HG02981 (cell line): ENCODE data around the gene OTUD3.
"Not testable (repeated sequence)": the region's sequence is repeated elsewhere in the genome, so short reads cannot be mapped to it uniquely, and the experiment has no call there.

Source experiments
- ATAC-seq: cut with Tn5 transposase; IDR thresholded peaks from one replicate; pipeline ENCODE4 v1.9.1; 2021; ENCODE audit warnings: mild to moderate bottlenecking, moderate library complexity; ENCODE audit not compliant: unreplicated experiment

The OTUD3 gene

DNA sequence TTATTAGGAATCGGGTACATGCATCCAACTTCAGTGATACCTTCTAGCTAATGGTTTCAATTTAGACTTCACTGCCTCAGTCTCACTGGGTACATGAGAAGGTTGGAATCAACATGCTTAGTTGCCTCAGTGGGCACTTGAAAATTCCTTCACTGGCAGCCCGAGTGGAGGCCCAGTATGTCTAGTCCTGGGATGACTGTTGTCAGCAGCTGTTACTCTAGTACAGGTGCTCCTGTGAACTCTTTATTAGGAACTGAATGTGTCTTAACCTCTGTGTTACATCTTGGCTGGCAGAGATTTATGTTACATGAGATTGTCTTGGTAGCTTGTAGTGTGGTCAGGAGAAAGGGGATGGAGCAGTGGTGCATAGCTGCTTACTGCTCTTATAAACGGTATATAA lies 27.8 kb downstream of the OTUD3 start:
- no peak for ATAC-seq

DNA sequence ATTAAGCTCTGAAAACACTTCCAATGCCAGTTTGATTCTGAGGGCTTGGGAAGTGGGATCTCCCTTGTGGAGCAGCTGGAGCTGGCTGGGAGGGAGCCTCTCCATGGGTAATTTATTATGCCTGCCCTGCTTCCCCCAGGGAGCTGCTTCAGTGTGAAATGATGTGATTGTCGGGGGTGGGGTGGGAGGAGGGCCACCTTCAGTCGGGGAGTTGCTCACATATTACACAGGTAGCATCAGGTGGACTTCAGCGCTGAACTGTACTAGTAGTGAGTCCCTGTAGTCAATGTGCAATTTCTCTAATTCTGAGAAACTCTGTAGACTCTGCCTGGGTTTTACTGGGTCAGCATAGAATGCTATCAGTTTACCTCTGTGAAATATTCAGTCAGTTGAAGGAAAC lies 28.5 kb downstream of the OTUD3 start:
- ATAC-seq, result no peak

DNA sequence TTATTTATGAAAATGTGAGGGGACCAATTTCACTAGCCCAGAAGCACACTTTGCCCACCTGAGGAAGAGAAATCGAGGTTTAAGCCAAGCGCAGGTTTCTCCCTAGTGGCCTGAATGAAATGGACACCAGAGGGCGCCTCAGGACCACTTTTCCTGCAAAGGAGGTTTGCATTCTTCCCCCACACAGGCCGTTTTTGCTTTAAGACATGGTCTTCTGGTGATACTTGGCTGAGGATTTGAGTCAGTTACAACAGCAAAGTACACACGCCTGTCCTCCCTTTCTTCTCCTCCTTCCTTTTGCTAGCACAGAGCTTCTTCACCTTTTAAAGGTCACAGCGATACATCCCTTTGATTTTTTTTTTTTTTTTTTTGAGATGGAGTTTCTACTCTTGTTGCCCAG lies 35.9 kb downstream of the OTUD3 start:
- ATAC-seq, result no peak

DNA sequence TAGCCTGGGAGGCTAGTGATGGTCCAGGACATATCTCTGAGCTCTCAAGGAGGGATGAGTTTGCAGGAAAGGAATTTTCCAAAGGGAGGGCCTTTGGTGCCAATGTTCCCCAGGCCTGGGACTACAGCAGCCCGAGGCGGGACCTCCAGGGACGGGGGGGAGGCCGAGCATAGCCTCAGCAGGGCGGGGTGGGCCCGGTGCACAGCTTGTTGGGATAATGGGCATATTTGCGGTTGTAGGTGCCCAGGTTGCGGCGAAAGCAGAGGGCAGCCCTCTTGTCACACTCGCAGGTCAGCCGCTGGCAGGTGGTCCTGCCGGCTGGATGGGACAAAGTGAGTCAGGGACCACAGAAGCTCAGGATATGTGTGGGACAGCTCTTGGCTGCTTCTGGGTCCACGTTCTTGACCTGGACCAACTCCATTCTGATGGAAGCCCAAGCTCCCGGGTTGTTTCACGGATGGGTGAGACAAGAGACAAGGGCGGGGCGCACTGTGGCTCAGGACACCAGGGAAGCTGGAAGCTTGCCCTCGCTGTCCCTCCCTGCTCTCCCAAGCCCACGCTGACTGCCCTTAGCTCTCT lies 38.0 kb downstream of the OTUD3 start:
- ATAC-seq, result no peak

DNA sequence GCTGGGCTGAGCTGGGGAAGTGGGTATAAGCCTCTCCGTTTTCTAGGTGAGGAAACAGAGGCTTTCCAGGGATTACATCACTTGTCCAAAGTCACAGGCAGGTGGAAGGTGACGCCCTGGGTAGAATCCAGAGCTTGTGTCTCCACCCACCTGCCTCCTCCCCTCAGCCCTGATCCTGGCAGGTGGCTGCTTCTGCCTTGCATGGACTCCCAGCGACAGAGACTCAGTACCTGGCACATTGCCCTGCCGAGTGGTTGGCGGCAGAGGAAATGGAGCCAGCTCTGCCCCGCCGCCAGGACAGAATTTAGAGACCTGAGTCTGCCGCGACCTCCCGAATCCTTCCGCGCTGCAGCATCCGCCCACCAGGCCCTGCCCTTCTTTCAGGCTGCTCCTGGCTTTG lies 39.1 kb downstream of the OTUD3 start:
- ATAC-seq, result no peak

DNA sequence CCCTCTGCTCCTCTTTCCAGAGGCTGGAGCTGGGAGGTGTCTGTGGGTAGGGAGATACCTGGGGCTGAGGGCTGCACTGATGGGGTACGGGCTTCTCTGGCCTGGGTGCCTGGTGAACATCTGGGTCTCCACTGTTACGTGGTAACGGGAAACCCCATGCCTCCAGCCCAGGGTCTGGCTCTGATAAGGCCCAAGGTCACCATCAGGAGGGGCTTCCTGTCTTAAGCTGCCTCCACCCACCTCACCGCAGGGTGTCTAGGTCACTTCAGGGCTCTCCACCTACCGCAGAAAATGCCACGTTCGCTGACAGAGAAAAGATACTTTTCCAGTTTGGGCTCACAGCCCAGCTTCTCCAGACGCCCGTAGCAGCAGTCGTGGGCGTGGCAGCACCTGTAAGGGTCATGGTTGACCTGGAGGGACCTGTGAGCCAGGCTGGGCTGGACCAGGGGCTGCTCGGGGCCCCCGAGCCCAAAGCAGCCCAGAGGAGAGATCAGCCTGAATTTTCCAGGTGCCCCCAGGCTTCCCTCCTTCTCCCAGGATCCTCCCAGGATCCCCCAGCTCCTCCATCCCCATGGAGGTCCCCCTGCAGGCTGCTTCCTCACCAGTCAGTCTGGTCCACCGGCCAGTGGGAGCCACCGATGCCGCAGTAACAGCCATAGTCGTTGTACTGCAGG lies 40.0 kb downstream of the OTUD3 start:
- ATAC-seq, result no peak

DNA sequence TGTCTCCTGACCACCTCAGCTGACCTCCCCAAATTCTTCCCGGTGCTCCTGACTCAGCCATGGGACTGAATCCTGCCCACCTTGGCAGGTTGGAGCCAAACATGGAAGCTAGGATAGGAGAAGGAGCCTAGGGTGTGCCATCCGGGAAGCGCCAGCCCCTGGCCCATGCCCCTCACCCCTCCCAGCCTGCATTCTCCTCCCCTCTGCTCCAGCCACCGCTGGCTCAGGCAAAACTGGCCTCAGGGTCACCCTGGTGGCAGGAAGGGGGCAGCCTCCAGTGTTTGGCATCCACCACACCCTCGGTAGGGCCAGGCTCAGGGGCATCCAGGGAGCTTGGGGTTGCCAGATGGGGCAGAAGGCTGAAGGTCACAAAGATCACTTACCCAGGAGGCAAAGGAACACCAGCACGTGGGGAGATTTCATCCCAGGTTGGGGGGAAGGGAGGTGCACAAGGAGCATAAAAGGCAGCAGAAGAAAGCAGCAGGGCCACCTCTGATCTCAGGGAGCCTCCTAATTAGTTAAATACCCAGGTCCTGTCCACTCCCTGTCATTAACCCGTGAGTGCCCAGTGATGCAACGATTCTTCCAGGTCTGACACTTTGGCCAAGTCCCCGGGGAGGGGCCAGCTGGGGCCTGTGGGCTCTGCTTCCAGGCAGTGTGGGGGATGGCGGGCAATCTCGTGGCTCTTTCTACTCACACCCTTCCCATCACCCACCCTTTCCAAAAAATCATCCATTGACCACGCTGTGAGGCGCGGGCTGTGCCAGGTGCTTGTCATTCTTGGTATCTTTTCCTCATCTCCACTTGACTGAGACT lies 41.1 kb downstream of the OTUD3 start, which contains the start of gene PLA2G2E:
Gene PLA2G2E, minus strand, starts transcription at position 481 of the 816 bp plus-strand sequence. Its CDS starts 58 bp downstream, at position 423.
- no peak for ATAC-seq

DNA sequence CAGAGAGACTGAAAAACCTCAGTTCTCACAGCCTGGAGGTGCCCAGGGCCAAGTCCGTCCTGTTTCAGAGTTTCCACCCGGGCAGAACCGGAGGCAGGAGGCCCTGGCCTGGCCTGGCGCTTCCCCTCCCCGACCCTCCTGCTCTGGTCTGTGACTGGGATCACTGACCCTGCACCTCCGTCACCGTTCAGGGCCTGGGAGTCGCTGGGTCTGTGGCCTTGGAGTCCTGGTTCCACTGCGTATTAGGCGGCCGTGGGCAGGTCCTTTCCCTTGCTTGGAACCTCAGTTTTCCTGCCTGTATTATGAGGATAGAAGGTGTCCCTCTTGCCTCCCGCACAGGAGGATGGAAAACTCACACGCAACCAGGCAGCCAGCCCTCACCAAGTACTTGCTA lies 41.8 kb downstream of the OTUD3 start:
- ATAC-seq, result no peak

DNA sequence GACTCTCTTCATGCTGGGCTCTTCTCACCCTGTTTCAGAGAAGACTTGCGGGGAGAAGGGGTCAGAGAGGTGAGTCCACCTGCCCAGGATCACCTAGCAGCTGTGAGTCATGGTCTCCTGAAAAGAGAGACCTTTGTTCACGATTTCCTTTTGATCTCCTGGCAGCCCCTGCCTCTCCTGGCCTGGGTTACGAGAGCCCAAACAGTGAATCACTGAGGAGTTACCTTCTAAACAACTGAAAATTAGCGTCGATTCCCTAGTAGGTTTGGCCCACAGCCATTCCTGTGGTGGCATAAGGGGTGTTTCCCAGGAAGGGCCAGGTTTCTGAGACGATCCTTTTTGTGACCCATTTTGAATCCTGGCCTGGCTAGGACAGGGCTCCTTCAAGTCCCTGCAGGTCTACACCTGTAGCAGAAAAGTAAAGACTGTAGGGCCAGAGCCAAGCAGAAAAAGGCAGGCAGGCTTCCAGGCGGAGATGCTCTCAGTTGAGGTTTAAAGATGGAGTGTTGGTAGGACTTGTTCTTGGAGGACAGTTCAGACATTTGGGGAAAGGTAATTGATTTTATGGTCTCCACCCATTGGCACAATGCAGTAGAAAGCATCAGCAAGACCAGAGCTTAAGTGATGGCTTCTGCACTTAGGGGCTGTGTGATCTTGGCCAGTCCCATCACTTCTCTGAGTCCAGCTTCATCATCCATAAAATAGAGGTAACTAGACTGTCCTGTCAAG lies 43.3 kb downstream of the OTUD3 start:
- no peak for ATAC-seq

DNA sequence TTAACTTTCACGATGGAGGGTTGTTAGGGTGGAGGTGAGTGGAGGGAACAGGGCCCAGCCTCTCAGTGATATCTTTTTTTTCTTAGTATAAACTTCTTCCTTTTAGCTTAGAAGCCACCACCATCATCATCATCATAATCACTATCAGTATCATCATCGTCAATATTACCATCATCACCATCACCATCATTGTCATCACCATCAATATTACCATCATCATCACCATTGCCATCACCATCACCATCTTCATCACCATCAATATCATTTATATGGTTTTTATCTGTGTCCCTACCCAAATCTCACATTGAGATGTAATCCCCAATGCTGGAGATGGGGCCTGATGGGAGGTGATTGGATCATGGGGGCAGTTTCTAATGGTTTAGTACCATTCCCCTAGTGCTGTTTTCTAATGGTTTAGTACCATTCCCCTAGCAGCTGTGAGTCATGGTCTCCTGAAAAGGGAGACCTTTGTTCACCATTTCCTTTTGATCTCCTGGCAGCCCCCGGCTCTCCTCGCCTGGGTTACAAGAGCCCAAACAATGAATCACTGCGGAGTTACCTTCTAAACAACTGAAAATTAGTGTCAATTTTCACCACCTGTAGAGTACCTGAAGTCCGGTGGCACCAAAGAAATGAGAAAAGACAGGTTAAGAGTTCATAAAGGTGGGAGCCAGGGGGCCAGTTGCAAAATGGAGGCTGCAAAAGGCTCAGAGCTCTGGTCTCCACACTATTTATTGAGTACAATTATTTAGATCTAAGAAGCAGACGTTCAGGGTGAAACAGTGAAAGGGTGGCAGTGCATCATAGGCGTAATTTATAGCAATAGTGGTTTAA lies 44.3 kb downstream of the OTUD3 start:
- ATAC-seq, result no peak

DNA sequence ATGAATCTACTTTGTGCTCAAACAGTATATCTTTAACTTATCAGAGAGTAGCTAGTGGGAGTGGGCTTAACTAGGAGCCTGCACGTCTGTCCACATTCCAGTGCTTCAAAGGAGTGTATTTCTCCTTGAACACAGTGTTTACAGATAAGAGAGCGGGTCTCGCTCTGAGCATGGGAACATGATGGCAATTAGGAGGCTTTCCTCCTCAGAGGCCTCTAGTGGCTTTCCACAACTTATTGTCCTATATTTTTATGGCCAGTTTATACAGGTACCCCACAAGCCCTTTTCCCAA lies 44.9 kb downstream of the OTUD3 start:
- ATAC-seq, result not testable (repeated sequence)

DNA sequence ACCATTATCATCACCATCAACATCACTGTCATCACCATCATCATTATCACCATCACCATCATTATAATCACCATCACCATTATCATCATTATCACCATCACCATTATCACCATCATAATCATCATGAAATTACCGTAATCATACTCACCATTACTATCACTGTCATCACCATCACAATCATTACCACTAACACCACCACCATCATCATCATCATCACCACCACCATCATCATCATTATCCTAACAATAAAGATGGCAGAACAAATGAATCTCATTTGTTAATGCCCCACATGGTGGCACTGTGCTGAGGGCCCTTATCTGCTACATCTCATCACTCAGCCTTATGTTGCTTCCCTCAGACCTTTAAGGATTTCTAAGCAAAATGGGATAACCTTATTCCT lies 50.7 kb downstream of the OTUD3 start:
- ATAC-seq, result no peak

DNA sequence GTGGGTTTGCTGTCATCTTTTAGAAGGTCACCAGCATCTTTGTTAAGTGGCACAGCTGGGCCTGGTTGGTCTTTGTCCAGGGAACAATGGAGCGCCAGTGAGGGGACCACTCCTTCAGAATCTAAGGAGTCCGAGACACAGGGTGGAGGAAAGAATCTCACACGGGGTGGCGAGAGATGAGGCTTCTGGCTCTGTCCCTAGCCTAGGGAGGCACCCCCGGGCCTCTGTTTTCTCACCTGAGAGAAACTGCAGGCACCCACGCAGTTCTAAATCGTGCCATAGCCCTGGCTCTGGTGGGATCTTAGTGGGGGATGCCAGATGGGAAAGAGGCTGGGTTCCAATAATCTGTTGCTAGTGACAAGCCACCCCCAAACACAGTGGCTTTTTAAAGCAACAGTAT lies 52.1 kb downstream of the OTUD3 start:
- ATAC-seq, result no peak

DNA sequence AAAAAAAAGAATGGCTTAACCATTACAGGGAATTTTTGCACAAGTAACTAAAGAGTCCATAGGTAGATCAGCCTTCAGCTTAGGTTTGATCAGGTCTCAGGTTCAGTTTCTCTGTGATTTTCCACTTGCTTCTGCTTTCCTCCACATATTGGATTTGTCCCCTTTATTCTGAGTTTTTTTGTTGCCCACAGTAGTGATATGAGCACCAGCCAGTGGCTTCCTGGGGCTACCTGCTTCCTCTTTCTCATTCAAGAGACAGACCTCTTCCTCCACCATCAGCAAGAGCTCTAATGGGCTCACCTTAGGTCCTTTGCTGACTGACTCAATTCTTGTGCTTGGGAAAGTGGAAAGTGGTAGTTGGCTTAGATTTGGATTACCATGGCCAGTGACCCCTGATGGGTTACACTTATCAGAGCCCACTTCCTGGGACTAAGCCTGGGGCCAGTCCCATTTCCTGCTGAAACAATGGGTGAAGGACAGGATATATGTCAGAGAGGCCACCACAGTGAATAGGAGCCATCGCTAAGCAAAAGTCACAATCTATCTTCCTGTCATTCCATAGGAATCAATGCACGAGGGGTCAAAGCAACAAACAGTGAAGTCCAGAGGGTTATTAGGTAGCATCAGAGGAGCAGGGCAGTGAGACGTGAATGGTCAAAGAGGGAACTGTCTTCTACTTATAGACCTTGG lies 54.0 kb downstream of the OTUD3 start:
- no peak for ATAC-seq

DNA sequence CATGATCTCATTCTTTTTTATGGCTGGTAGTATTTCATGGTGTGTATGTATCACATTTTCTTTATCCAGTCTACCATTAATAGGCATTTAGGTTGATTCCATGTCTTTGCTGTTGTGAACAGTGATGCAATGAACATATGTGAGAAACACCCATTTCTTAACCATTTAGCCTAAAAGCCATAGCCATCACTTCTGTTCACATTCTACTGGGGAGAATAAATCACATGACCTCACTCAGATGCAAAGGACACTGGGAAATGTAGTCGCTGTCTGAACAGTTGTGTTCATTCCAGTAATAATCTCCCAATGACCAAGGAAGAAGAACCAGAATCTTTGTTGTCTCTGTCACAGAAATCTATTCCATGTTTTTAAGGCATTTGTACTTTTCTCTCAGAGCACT lies 56.3 kb downstream of the OTUD3 start:
- no peak for ATAC-seq

DNA sequence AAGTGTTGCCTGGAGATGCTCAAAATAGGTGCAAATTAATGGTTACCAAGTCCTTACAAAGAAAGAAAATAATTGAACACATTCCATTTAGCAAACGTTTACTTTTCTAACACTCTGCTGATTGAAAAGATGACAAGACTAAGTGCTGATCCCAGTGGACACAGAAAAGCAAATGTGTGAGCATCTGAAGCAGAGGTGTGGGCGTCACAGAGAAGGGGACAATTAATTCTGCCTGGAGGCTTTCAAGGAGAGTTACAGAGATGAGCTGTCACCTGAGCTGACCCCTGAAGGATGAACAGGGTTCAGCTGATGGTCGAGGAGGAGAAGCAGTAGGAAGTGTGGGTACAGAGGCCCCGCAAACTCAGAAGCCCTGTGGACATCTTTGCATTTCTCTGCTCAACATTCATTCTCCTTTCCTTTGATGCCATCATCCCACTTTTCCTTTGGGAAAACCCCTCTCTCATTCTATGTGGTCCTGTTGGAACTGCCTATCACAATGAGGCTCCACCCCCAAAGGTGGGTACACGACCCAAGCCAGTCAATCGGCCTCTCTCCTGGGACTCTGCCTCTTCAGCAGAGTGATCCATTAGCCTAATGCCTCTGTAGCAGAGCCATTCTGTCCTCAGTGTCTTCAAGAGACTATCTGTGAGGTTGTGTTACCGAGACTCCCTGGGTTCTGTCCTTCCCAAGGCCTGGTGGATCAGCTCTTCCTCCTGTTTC lies 58.5 kb downstream of the OTUD3 start:
- no peak for ATAC-seq

DNA sequence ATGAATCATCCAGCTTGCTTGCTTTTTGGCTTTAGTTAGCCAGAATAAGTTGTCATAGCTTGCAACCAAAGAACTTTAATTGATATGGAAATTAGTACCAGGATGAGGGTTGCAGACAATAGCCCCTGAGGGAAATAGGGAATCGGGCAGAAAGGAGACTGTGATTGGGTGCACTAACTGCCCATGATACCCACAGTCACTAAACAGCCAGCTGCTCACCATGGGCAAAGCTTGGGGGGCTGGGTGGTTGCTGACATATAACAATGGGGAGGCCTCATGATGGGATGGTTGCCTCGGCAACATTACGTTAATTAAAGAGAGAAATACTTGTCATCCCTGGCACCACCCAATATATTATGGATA lies 59.0 kb downstream of the OTUD3 start:
- ATAC-seq, result no peak

DNA sequence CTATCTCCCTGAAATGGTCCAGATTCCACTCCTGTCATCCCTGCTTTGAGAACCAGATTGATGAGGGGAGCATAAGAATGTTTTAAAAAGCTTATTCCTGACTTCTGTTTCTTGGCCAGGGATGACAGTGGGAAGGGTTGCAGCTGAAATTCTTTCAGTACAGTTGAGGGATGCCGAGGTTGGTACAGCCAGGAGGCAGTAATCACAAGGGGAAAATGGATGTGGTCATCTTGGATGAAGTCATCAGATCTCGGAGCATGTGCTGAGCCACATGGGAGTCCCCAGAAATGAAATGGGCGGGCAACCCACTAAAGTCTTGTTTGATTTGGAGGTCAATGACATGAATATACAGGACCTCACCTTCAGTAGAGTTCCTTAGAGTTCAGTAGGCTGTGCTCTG lies 59.9 kb downstream of the OTUD3 start:
- no peak for ATAC-seq

DNA sequence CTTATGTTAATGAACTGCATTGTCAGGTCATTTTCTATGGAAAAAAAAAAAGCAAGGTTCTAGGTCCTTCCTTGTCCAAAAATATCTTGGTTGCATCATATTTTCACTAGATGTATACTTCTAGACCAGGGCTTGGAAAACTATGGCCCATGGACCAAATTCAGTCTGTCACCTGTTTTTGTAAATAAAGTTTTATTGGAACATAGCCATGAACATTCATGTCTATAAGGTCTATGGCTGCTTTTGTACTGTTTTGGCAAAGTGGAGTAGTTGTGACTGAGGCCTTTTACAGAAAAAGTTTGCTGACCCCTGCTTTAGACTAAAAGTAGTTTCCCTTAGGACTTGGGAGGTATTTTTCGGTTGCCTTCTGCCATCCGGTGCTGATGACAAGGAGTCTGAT lies 60.5 kb downstream of the OTUD3 start:
- ATAC-seq, result no peak

DNA sequence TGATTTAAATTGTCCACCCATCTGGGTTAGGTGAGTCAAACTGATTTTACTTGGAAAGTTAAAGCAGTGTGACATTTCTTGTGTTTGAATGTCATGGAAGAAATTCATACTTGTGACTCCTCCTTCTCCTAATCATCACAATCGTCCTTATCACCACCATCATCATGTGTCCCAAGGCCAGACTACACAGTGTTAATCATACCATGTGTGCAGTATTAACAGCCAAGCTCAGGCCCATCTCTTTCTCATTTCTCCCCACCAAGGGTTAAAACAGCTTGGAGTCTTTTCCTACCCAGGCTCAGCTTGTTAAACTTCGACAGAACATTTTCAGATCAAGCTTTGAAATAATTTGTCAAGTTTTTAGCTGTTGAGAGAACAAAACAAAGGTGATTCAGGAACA lies 63.7 kb downstream of the OTUD3 start:
- no peak for ATAC-seq
